Liver (tissue), 9 donors: ENCODE measurements around the gene ETV4. TPM values are rescaled to one million over a fixed set of nuclear protein-coding genes. Genes with fewer than 3 reads are reported as not detected.

ENCODE experiments used
- DNase-seq: peaks from one replicate; pipeline ENCODE4 v3.0.0-alpha.2; 2017; ENCODE audit warnings: low spot score
- H3K27ac ChIP-seq, 2 donors: one replicate each; pipeline ENCODE4 v1.7.0; 2013; ENCODE audit warnings: inconsistent platforms in 2 of 2, low read length in 2 of 2, control low read depth in 1 of 2, low read depth in 1 of 2, mild to moderate bottlenecking in 1 of 2
- H3K27me3 ChIP-seq, 4 donors: one replicate each; pipeline versions ENCODE4 v1.6.1 to v1.7.0; 2013; ENCODE audit warnings: low read length in 3 of 4, inconsistent platforms in 1 of 4, mild to moderate bottlenecking in 1 of 4, moderate library complexity in 1 of 4; ENCODE audit not compliant: control insufficient read depth in 4 of 4, insufficient read depth in 4 of 4
- H3K36me3 ChIP-seq, 4 donors: one replicate each; pipeline versions ENCODE4 v1.6.1 to v1.7.0; 2013; ENCODE audit warnings: low read length in 3 of 4, mild to moderate bottlenecking in 3 of 4, low read depth in 1 of 4, moderate library complexity in 1 of 4; ENCODE audit not compliant: control insufficient read depth in 4 of 4, insufficient read depth in 3 of 4
- H3K4me1 ChIP-seq, 4 donors: one replicate each; pipeline versions ENCODE4 v1.6.1 to v1.7.0; 2013; ENCODE audit warnings: low read length in 3 of 4, mild to moderate bottlenecking in 3 of 4, moderate library complexity in 1 of 4; ENCODE audit not compliant: control insufficient read depth in 4 of 4, insufficient read depth in 4 of 4
- H3K4me3 ChIP-seq, 3 donors: one replicate each; pipeline versions ENCODE4 v1.6.1 to v1.7.0; 2013; ENCODE audit warnings: low read length in 3 of 3, control low read depth in 1 of 3, low read depth in 1 of 3, mild to moderate bottlenecking in 1 of 3
- H3K9ac ChIP-seq, 2 donors: one replicate each; pipeline ENCODE4 v1.7.0; 2013; ENCODE audit warnings: low read length in 2 of 2, mild to moderate bottlenecking in 2 of 2, moderate library complexity in 2 of 2, control low read depth in 1 of 2, low read depth in 1 of 2
- H3K9me3 ChIP-seq, 4 donors: one replicate each; pipeline versions ENCODE4 v1.6.1 to v1.7.0; 2013; ENCODE audit warnings: low read length in 3 of 4; ENCODE audit not compliant: control insufficient read depth in 4 of 4
- CTCF ChIP-seq: fragments of 150-350 bp; IDR thresholded peaks from 2 replicates; pipeline ENCODE4 v1.5.1; 2017; ENCODE audit warnings: improper control_type of control experiment, low read depth, low read length; ENCODE audit not compliant: missing input control
- EGR1 ChIP-seq, 2 donors: IDR thresholded peaks; 2 replicates each; pipeline ENCODE4 v1.6.1; 2016 to 2018; ENCODE audit warnings: antibody characterized with exemption in 2 of 2, low read depth in 2 of 2
- FOXA2 ChIP-seq: IDR thresholded peaks from 2 replicates; pipeline ENCODE4 v1.6.1; 2016; ENCODE audit warnings: antibody characterized with exemption
- GABPA ChIP-seq, 2 donors: IDR thresholded peaks in 1 of 2; conservative IDR thresholded peaks in 1 of 2; 2 replicates each; pipeline ENCODE4 v1.6.1; 2016; ENCODE audit warnings: antibody characterized with exemption in 2 of 2, mild to moderate bottlenecking in 1 of 2, moderate library complexity in 1 of 2
- HNF4A ChIP-seq, 2 donors: conservative IDR thresholded peaks; 2 replicates each; pipeline ENCODE4 v1.6.1; 2016; ENCODE audit warnings: antibody characterized with exemption in 2 of 2, mild to moderate bottlenecking in 2 of 2
- JUND ChIP-seq, 2 donors: IDR thresholded peaks; 2 replicates each; pipeline ENCODE4 v1.6.1; 2016; ENCODE audit warnings: antibody characterized with exemption in 2 of 2
- RAD21 ChIP-seq, 2 donors: IDR thresholded peaks; 2 replicates each; pipeline ENCODE4 v1.6.1; 2016; ENCODE audit warnings: antibody characterized with exemption in 2 of 2, mild to moderate bottlenecking in 2 of 2
- REST ChIP-seq: IDR thresholded peaks from 2 replicates; pipeline ENCODE4 v1.6.1; 2016; ENCODE audit warnings: antibody characterized with exemption, mild to moderate bottlenecking
- RXRA ChIP-seq, 2 donors: IDR thresholded peaks; 2 replicates each; pipeline ENCODE4 v1.6.1; 2017 to 2018; ENCODE audit warnings: antibody characterized with exemption in 2 of 2, mild to moderate bottlenecking in 1 of 2
- SP1 ChIP-seq: IDR thresholded peaks from 2 replicates; pipeline ENCODE4 v1.6.1; 2018; ENCODE audit warnings: antibody characterized with exemption, mild to moderate bottlenecking
- YY1 ChIP-seq: IDR thresholded peaks from 2 replicates; pipeline ENCODE4 v1.6.1; 2016; ENCODE audit warnings: antibody characterized with exemption, mild to moderate bottlenecking
- WGBS: extraction: QIAGEN DNeasy Blood & Tissue Kit; methylation state at CpG from one replicate; pipeline ENCODE4 v1.1.7; 2013; 5-methylcytosine and 5-hydroxymethylcytosine counted together
- polyA plus RNA-seq, 2 donors: library from polyadenylated mRNA; stranded (reverse) in 1 of 2; unstranded in 1 of 2; fragments of 200-250 nt in 1 of 2; fragments of >200 nt in 1 of 2; fragmentation: Nextera tagmentation in 1 of 2; extraction: Ambion mirVana in 1 of 2; gene quantifications; one replicate each; pipeline versions ENCODE4 v1.2.1 to v1.2.3, GENCODE V29; 2013 to 2015
- total RNA-seq, 2 donors: library from RNA; depleted of rRNA; stranded (reverse); fragments of >200 nt; gene quantifications; one replicate each; pipeline ENCODE4 v1.2.3, GENCODE V29; 2014
- TF ChIP-seq, protein P1 (sequence below): IDR thresholded peaks from 2 replicates; pipeline ENCODE4 v1.6.1; 2016; ENCODE audit warnings: antibody characterized with exemption
- TF ChIP-seq, protein P2 (sequence below): IDR thresholded peaks from 2 replicates; pipeline ENCODE4 v1.6.1; 2016; ENCODE audit warnings: antibody characterized with exemption
- donor health status: healthy.
- donor health status: healthy.
- donor health status: healthy.
- donor health status: healthy.
- donor health status: healthy.

Gene ETV4
- total and polyA plus RNA-seq, 4 donors = 0.08 to 1.1 (median 0.46) TPM

- Histone ChIP-seq H3K9ac (no peak overlapping the region), H3K27ac (no peak overlapping the region), H3K36me3 (no peaks in the 10 kb centered on the region), H3K4me3 (no peak overlapping the region), H3K4me1 (peaks cover 0 to 3% (median 0%) of the 10 kb centered on the region in 4 donors), H3K9me3 (no peaks in the 10 kb centered on the region), H3K27me3 (no peaks in the 10 kb centered on the region)
- no peak for DNase-seq
- no peak for TF ChIP-seq RXRA (IDR thresholded peaks at IDR 0.05)
- no peak for TF ChIP-seq REST
- no peak for TF ChIP-seq HNF4A (conservative IDR thresholded peaks at IDR 0.05)
- no peak for TF ChIP-seq CTCF
- no peak for TF ChIP-seq RAD21 (IDR thresholded peaks at IDR 0.05)
- no peak for TF ChIP-seq YY1
- TF ChIP-seq, protein P1, sequence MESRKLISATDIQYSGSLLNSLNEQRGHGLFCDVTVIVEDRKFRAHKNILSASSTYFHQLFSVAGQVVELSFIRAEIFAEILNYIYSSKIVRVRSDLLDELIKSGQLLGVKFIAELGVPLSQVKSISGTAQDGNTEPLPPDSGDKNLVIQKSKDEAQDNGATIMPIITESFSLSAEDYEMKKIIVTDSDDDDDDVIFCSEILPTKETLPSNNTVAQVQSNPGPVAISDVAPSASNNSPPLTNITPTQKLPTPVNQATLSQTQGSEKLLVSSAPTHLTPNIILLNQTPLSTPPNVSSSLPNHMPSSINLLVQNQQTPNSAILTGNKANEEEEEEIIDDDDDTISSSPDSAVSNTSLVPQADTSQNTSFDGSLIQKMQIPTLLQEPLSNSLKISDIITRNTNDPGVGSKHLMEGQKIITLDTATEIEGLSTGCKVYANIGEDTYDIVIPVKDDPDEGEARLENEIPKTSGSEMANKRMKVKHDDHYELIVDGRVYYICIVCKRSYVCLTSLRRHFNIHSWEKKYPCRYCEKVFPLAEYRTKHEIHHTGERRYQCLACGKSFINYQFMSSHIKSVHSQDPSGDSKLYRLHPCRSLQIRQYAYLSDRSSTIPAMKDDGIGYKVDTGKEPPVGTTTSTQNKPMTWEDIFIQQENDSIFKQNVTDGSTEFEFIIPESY = no peak
- TF ChIP-seq JUND (IDR thresholded peaks at IDR 0.05) = no peak
- TF ChIP-seq, protein P2, sequence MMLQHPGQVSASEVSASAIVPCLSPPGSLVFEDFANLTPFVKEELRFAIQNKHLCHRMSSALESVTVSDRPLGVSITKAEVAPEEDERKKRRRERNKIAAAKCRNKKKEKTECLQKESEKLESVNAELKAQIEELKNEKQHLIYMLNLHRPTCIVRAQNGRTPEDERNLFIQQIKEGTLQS = no peak
- TF ChIP-seq FOXA2 = no peak
- no peak for TF ChIP-seq EGR1 (IDR thresholded peaks at IDR 0.05; ENCODE audit: low read depth in 2 of 2)
- TF ChIP-seq SP1 = no peak
- TF ChIP-seq GABPA (IDR thresholded peaks at IDR 0.05 in 1 of 2, conservative IDR thresholded peaks at IDR 0.05 in 1 of 2) = no peak
- 86% methylated on average over 9 of the region's 9 CpGs for WGBS
Measured at GRCh38 chr17:43579566-43580140, 33.5 kb upstream of the ETV4 start.
